A549 (cell line): ENCODE results near the gene WDR20. TPM values are rescaled to one million over a fixed set of nuclear protein-coding genes. Genes with fewer than 3 reads are reported as not detected.

Experiments
- ATAC-seq, 2 experiments: fragments of 200-7000 bp in 1 of 2; fragments of >200 bp in 1 of 2; cut with Nextera tagmentation in 1 of 2; cut with Tn5 transposase in 1 of 2; 3 replicates each; pipeline versions ENCODE4 v1.8.0 to v1.9.1; 2018 to 2020; ENCODE audit warnings: mild to moderate bottlenecking in 1 of 2, moderate library complexity in 1 of 2
- CTCF ChIA-PET: fragments of 300-600 bp; sonication (Branson Sonifier 250); formaldehyde crosslinking; extraction: SDS; loops from one replicate; lab custom pipeline; 2021; ENCODE audit warnings: antibody characterized with exemption, inconsistent platforms; lab: Yijun Ruan, JAX
- POLR2A ChIA-PET: fragments of 350-600 bp; formaldehyde crosslinking; extraction: SDS; loops from one replicate; lab custom pipeline; 2021; ENCODE audit warnings: antibody characterized with exemption, inconsistent platforms; lab: Yijun Ruan, JAX
- DNase-seq, 2 experiments: peaks; one replicate each; pipeline versions ENCODE4 v3.0.0 to v3.0.0-alpha.2; 2011 to 2016; ENCODE audit warnings: low read depth in 1 of 2, low spot score in 1 of 2
- FAIRE-seq: peaks from 2 replicates; lab custom pipeline; 2011; peaks lifted over from hg19 to GRCh38; lab: Jason Lieb, UNC
- H3K27ac ChIP-seq, 2 experiments: fragments of >200 bp; sonication (Bioruptor Twin); formaldehyde crosslinking; 3 replicates each; pipeline ENCODE4 v1.5.1; 2016 to 2017
- H3K4me1 ChIP-seq: fragments of >200 bp; sonication (Bioruptor Twin); formaldehyde crosslinking; 3 replicates; pipeline ENCODE4 v1.6.1; 2016
- H3K4me2 ChIP-seq: fragments of >200 bp; sonication (Bioruptor Twin); formaldehyde crosslinking; 3 replicates; pipeline ENCODE4 v1.6.1; 2016
- H3K4me3 ChIP-seq: fragments of >200 bp; sonication (Bioruptor Twin); formaldehyde crosslinking; 3 replicates; pipeline ENCODE4 v1.5.1; 2016
- H3K9me3 ChIP-seq: fragments of >200 bp; sonication (Bioruptor Twin); formaldehyde crosslinking; 3 replicates; pipeline ENCODE4 v1.6.1; 2016
- CBX2 ChIP-seq: fragments of 200-600 bp; sonication (generic); IDR thresholded peaks from 2 replicates; pipeline ENCODE4 v1.6.1; 2016; ENCODE audit warnings: low read depth, mild to moderate bottlenecking, borderline replicate concordance
- CEBPB ChIP-seq, 2 experiments: fragments of >200 bp in 1 of 2; sonication (Bioruptor Twin) in 1 of 2; formaldehyde crosslinking in 1 of 2; IDR thresholded peaks; 2 replicates each; pipeline ENCODE4 v1.6.1; 2012 to 2016
- E2F6 ChIP-seq: IDR thresholded peaks from 2 replicates; pipeline ENCODE4 v1.6.1; 2012; ENCODE audit warnings: low read depth, borderline replicate concordance
- EP300 ChIP-seq, 2 experiments: fragments of >200 bp; sonication (Bioruptor Twin); formaldehyde crosslinking; IDR thresholded peaks; 2 replicates in 1 of 2; 3 replicates in 1 of 2; pipeline ENCODE4 v1.6.1; 2016 to 2017
- ESRRA ChIP-seq: fragments of 150-350 bp; IDR thresholded peaks from 2 replicates; pipeline ENCODE4 v1.6.1; 2014; ENCODE audit warnings: mild to moderate bottlenecking, low read length, borderline replicate concordance
- FOSL2 ChIP-seq, 2 experiments: fragments of 450-650 bp in 1 of 2; fragments of >200 bp in 1 of 2; sonication (Bioruptor Twin) in 1 of 2; formaldehyde crosslinking; IDR thresholded peaks; 2 replicates each; pipeline versions ENCODE4 v1.5.0 to v1.6.1; 2016 to 2020; ENCODE audit warnings: mild to moderate bottlenecking in 1 of 2, moderate library complexity in 1 of 2
- FOXS1 ChIP-seq: fragments of 250-450 bp; sonication (Bioruptor Pico); IDR thresholded peaks from 2 replicates; pipeline ENCODE4 v1.5.0; 2020; ENCODE audit warnings: mild to moderate bottlenecking, moderate library complexity
- HES2 ChIP-seq: fragments of >200 bp; sonication (Bioruptor Twin); formaldehyde crosslinking; IDR thresholded peaks from 2 replicates; pipeline ENCODE4 v1.6.1; 2016
- HOXB13 ChIP-seq: fragments of 250-450 bp; sonication (Bioruptor Pico); IDR thresholded peaks from 2 replicates; pipeline ENCODE4 v1.5.0; 2020; ENCODE audit warnings: low read depth, mild to moderate bottlenecking, moderate library complexity
- HOXB5 ChIP-seq: fragments of 250-450 bp; sonication (Bioruptor Pico); IDR thresholded peaks from 2 replicates; pipeline ENCODE4 v1.5.0; 2020; ENCODE audit warnings: mild to moderate bottlenecking, moderate library complexity
- KDM1A ChIP-seq: fragments of 200-600 bp; sonication (generic); IDR thresholded peaks from 2 replicates; pipeline ENCODE4 v1.6.1; 2016; ENCODE audit warnings: low read depth, mild to moderate bottlenecking
- MAFK ChIP-seq: fragments of 450-650 bp; IDR thresholded peaks from 2 replicates; pipeline ENCODE4 v1.6.1; 2014; ENCODE audit not compliant: partially characterized antibody
- NFE2L2 ChIP-seq: fragments of 150-350 bp; conservative IDR thresholded peaks from 2 replicates; pipeline ENCODE4 v1.6.1; 2014; ENCODE audit warnings: low read length
- NR3C1 ChIP-seq: fragments of >200 bp; sonication (Bioruptor Twin); formaldehyde crosslinking; IDR thresholded peaks from 3 replicates; pipeline ENCODE4 v1.6.1; 2017
- PBX3 ChIP-seq: IDR thresholded peaks from 2 replicates; pipeline ENCODE4 v1.6.1; 2012
- POLR2AphosphoS2 ChIP-seq: conservative IDR thresholded peaks from 2 replicates; pipeline ENCODE4 v1.6.1; 2012; ENCODE audit warnings: low read length, improper control_type of control experiment, inconsistent platforms
- RARB ChIP-seq: fragments of 250-450 bp; sonication (Bioruptor Pico); IDR thresholded peaks from 2 replicates; pipeline ENCODE4 v1.8.0; 2021; ENCODE audit warnings: mild to moderate bottlenecking, moderate library complexity
- RCOR1 ChIP-seq: fragments of 150-350 bp; IDR thresholded peaks from 2 replicates; pipeline ENCODE4 v1.6.1; 2014; ENCODE audit warnings: antibody characterized with exemption, low read length, low read depth
- REST ChIP-seq: fragments of 200-600 bp; sonication (generic); IDR thresholded peaks from 2 replicates; pipeline ENCODE4 v1.6.1; 2016; ENCODE audit warnings: antibody characterized with exemption, mild to moderate bottlenecking, moderate library complexity
- RFX5 ChIP-seq: fragments of 450-650 bp; IDR thresholded peaks from 2 replicates; pipeline ENCODE4 v1.7.1; 2014; ENCODE audit warnings: antibody characterized with exemption, mild to moderate bottlenecking, moderate library complexity
- TP53 ChIP-seq: fragments of 250-450 bp; sonication (Bioruptor Pico); IDR thresholded peaks from 2 replicates; pipeline ENCODE4 v1.5.0; 2021; ENCODE audit warnings: mild to moderate bottlenecking, moderate library complexity
- ZC3H11A ChIP-seq: fragments of 450-650 bp; IDR thresholded peaks from 2 replicates; pipeline ENCODE4 v1.6.1; 2014; ENCODE audit warnings: antibody characterized with exemption, mild to moderate bottlenecking
- ZFP36 ChIP-seq: fragments of 450-650 bp; IDR thresholded peaks from 2 replicates; pipeline ENCODE4 v1.6.1; 2014; ENCODE audit warnings: borderline replicate concordance; ENCODE audit not compliant: partially characterized antibody
- ZNF302 ChIP-seq: fragments of 250-450 bp; sonication (Bioruptor Pico); IDR thresholded peaks from 2 replicates; pipeline ENCODE4 v1.9.0; 2021; ENCODE audit warnings: inconsistent platforms, mild to moderate bottlenecking, moderate library complexity
- WGBS: methylation state at CpG from one replicate; pipeline ENCODE4 v1.1.6; 2017; ENCODE audit errors: missing lambda C conversion rate; 5-methylcytosine and 5-hydroxymethylcytosine counted together
- polyA plus RNA-seq, 4 experiments: library from polyadenylated mRNA; depleted of rRNA in 3 of 4; stranded (reverse); fragments of >200 nt; fragmentation: RNase III in 1 of 4; extraction: RNeasy Plus Mini Kit Qiagen cat#74134 plus additional on column Dnase treatment in 1 of 4; gene quantifications; 2 replicates in 3 of 4; 3 replicates in 1 of 4; pipeline ENCODE4 v1.2.3, GENCODE V29; 2011 to 2017

Gene WDR20
- polyA plus RNA-seq, 2 of the 4 experiments (the other 2 are of a cell fraction), result 19.5 to 20.6 TPM

GRCh38 chr14:102205560-102205959 lies 65.9 kb downstream of the WDR20 start:
- 87% methylated on average over 5 of the region's 5 CpGs for WGBS
- CTCF ChIA-PET, result no interaction called here
- POLR2A ChIA-PET, result no interaction called here
- Histone ChIP-seq H3K9me3 (no peaks in the 10 kb centered on the region), H3K4me2 (no peak overlapping the region), H3K27ac (no peak overlapping the region), H3K4me3 (no peak overlapping the region), H3K4me1 (no peaks in the 10 kb centered on the region)
- TF ChIP-seq NR3C1 (no peak), HES2 (no peak), CEBPB (IDR thresholded peaks at IDR 0.05) (no peak), TP53 (CRISPR knock-in tag) (no peak), RFX5 (no peak), PBX3 (no peak), RARB (CRISPR knock-in tag) (no peak), EP300 (IDR thresholded peaks at IDR 0.05) (no peak), KDM1A (no peak), ZNF302 (CRISPR knock-in tag) (no peak), HOXB5 (CRISPR knock-in tag) (no peak), FOXS1 (no peak), CBX2 (no peak)
- DNase-seq (no peak), ATAC-seq (no peak), FAIRE-seq (no peak)

DNA sequence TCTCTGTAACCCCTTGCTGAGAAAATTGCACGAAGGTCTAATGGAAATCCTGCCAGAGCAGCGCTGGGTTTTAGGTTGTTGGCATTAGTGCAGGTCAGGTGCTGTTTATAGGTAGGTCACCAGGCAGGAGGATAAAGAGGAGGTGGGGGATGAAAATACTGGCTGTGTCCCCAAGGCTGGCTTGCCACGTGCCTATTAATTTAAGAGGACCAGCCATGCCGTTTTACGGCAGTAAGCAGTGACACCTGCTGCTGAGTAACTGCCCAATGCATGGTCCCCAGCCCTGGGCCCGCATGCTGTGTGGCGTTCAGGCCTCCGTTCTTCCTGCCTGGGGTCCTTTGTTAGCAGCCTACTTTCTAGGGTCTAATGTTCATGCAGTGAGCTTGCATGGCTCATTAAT lies 67.2 kb downstream of the WDR20 start:
- POLR2A ChIA-PET, result no interaction called here
- Histone ChIP-seq H3K4me3 (no peak overlapping the region), H3K4me2 (no peak overlapping the region), H3K27ac (no peak overlapping the region), H3K4me1 (no peaks in the 10 kb centered on the region), H3K9me3 (no peaks in the 10 kb centered on the region)
- ATAC-seq (no peak), DNase-seq (no peak), FAIRE-seq (no peak)
- WGBS, result 91% methylated on average over 8 of the region's 8 CpGs
- TF ChIP-seq HES2, result no peak
- TF ChIP-seq NR3C1, result no peak
- TF ChIP-seq ESRRA, result no peak
- TF ChIP-seq E2F6, result no peak
- no peak for TF ChIP-seq ZFP36
- TF ChIP-seq CBX2, result no peak
- TF ChIP-seq ZNF302 (CRISPR knock-in tag), result no peak
- TF ChIP-seq MAFK, result no peak
- TF ChIP-seq FOSL2 (IDR thresholded peaks at IDR 0.05), result no peak
- no peak for TF ChIP-seq FOSL2 (CRISPR knock-in tag; IDR thresholded peaks at IDR 0.05)
- no peak for TF ChIP-seq HOXB13 (CRISPR knock-in tag)
- CTCF ChIA-PET, result no interaction called here

- ChIA-PET CTCF (no interaction called here), POLR2A (no interaction called here)
- no peak for ATAC-seq
These were observed 68.2 kb downstream of the WDR20 start for GRCh38 chr14:102207831-102208365.

More at GRCh38 chr14:102207831-102208365, 68.2 kb downstream of the WDR20 start:
- Histone ChIP-seq H3K9me3 (no peaks in the 10 kb centered on the region), H3K27ac (no peak overlapping the region), H3K4me3 (no peak overlapping the region), H3K4me2 (no peak overlapping the region), H3K4me1 (no peaks in the 10 kb centered on the region)
- TF ChIP-seq ZC3H11A, result no peak
- TF ChIP-seq ZFP36, result no peak
- no peak for TF ChIP-seq POLR2AphosphoS2
- TF ChIP-seq RCOR1, result no peak
- TF ChIP-seq NFE2L2, result no peak
- no peak for TF ChIP-seq RARB (CRISPR knock-in tag)
- no peak for TF ChIP-seq REST
- 88% methylated on average over 12 of the region's 13 CpGs for WGBS
- no peak for DNase-seq
- no peak for FAIRE-seq
